EH (cell line): Measurements from ENCODE around the gene PCSK2.

Experiments
- DNase-seq: peaks from one replicate; pipeline ENCODE4 v3.0.0-alpha.2; 2015; ENCODE audit warnings: low read depth

PCSK2 gene

DNA sequence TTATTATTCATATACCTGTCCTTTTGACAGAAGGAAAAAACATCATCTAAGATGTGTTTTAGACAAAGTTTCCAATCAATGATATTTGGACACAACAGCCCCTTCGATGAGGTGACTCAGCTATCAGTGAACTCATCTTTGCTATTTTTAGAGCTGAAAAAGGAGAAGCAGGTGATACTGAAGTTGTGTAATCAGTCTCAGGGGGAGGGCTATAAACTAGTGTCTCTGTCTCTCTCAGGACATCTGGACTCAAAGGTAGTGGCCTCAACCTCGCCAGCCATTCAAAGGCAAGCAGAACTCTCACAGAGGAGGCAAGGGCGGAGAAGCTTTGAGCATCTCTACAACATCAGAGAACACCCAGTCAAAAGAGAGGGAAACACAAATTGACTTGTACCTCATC, 168.9 kb downstream of the PCSK2 start:
- DNase-seq = no peak

DNA sequence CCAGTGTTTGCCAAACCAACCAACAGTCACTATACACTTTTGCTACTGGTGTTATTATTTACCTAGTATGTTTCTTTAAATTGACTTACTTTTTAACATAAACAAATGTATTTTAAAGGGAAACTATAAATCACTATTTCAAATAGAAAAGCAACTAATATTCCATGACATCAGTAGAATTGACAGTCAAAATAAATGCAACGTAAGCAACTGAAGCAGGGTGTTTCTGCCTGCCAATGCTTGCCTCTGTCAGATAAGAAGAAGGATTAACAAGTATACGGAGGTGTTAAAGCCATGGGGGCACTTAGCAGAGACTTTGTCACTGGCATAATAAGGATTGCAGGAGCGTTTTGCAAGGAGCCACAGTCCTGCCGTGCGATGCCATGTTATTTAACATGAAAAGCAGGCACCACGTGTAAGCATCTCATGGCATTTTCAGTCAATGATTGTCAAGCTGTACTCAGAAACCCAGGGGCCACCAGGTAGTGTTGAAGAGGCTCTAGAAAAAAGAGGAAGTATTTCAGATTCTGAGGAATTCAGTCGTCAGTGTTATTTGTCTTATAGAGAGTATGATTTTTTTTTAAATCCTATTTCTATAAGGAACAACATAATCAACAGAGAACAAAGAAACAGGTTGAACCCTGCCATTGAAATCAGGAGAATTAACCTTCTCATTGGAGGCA, 172.6 kb downstream of the PCSK2 start:
- no peak for DNase-seq

DNA sequence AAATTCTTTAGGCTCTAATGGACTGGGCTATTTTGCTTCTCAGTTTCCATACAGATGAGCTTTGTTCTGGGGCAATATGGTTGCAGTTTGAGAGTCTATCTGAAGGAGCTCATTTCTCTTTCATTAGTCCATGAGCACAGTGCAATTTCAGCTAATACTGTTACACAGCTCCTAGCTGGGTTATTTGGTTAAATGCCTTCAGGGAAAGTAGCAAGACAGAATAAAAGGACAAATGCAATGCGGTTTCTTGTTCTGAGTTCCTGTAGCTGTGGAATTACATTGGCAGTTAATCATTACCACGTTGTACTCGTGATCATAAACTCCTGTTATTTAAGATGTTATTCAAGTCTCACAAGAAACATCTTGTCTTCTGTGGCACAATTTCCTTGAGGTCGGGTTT, 176.6 kb downstream of the PCSK2 start:
- no peak for DNase-seq

DNA sequence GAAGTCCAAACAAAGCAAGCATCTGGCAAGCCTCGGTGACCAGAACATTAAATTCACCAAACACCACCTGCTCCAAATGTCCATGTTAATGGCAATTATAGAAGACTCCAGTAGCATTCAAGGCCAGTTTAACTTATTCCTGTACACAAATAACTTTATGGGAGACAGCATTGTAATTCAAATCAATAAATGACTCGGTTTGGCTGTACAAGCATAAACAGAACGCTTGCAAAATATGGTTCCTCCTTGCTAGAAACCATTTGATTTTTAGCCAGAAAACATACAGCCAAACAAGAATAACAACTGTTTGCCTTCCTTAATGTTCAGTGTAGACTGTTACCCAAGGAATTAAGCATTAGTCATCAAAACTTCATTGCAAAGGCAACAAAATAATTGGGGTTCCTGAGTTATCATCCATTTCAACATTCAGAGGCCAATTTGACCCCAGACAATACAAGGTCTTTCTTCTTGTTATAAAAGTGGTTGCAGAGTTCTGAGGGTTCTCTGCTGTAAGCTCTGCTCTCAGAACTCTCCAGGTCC, 179.3 kb downstream of the PCSK2 start:
- DNase-seq = no peak

DNA sequence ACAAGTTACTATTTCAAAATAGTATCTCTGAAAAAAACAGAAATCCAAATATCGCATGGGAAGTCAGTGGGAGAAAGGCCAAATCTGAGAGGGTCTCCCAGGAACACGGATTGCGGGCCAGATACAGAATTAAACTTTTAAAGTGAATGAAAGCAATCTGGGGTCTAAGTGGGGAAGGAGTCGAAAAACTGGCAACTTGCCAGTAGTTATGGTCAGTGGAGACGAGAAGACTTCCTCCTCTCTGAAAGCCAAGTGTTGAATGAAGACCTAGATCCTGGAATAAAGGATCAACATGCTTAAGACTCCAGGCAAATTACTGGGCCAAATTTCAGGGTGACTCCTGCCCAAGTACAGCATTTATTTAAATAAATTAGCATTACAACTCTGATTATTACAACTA, 180.7 kb downstream of the PCSK2 start:
- no peak for DNase-seq

DNA sequence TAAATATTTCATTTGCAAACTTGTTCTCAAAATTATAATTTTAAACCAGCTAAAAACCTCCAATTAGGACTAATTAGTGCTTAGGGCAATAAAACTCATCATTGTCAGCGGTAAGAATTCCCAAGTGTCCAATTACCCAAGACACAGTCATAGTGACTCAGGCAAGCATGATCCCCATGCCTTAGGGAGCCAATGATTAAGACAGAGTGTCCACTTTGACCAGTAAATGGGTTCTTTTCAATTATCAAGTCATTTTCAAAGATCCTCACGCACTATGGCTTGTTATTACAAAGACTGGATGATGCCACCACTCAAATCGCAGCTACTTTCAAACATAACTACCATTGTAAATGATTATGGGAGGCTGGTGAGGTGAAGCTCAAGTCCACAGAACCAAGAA, 190.4 kb downstream of the PCSK2 start:
- DNase-seq = no peak

DNA sequence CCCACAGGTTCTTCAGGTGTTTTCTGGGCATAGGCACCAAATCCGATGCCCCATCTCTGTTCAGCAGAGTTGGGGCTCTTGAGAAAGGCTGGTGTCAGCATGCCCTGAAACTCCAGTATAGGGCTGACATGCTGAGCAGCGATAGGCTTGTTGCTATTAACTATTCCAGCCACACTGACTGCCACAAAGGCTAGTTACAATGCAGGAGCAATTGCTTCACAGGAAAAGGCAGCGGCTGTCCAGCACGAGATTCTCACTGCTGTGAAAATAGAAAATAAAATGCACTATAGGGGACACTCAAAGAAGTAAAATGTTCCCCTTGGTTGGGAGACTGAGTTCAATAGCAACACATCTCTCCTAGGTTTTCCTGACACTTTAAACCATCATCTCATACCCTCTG, 191.9 kb downstream of the PCSK2 start:
- DNase-seq = no peak

DNA sequence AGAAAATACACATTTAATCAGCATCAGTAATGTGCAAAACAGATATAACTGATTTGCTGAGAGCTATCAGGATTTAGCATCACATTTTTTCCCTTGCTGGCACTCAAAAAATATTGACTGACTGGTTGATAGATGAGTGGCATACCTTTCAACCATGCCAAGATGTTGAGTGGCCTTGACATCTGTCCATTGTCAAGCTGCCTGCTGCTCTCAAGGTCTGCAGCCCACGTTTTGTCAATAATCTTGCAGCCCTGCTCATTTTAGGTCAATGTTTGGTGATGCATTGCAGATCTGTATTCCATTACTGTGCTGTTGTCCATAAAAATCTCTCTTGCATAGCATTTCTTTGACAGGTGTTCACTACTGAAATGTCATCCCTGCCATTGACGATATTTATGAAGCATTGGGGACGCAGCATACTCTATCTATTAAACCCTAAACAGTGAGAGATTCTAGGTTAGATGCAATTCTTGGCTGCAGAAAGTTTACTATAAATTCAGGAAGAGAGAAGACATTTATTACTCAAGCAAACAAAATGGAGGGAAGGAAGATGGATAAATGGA, 192.7 kb downstream of the PCSK2 start:
- DNase-seq = no peak

DNA sequence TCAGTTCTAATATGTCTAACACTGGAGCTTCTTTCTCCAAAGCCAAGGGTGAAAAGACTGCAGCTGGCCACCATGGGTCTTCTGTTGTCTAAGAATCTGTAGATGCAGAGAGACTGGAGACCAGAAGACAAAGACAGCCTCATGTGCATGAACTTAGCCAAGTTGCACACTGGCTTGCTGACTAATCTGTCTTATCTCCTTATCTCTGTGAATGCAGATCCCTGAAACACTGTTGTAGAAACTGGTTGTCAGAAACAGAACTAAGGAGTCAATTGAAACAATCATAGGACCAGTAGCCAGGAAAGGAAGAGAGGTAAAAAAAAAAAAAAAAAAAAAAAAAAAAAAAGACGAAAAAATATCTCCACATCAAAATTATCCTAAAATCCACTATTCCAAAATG, 194.7 kb downstream of the PCSK2 start:
- peak; percentile 3 for DNase-seq

DNA sequence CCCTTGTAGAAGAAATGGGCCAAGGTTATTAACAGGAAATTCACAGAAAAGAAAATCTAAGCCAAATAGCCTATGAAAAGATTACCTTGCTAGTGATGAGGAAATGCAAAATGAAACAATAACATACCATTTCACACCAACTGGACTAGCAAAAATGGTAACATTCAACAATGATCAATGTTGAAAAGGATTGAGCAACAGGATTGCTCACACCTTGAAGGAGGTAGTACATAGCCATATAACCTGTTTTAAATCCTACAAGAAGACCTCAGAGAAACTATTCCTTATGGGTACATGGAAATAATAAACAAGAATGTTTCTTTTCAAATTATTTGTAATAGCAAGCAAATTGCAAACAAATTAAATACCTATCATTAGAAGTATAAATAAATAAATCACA, 196.9 kb downstream of the PCSK2 start:
- DNase-seq = no peak

DNA sequence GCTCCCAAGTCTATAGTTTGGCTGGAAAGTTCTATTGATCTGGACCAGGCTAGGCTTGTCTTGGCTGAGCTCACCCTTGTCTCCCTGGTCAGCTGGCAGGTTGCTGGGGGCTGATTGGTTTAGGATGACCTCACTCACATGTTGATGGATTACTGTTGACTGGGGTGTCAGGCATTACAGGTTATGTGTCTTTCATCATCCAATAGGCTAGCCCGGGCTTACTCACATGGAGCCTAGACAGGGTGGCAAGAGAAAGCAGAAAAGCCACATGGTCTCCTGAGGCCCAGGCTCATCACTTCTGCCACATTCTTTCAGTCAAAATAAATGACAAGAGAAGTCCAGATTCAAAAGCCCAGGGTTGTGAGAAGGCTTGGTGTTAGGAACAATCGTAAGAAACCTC, 200.8 kb downstream of the PCSK2 start:
- DNase-seq = no peak

DNA sequence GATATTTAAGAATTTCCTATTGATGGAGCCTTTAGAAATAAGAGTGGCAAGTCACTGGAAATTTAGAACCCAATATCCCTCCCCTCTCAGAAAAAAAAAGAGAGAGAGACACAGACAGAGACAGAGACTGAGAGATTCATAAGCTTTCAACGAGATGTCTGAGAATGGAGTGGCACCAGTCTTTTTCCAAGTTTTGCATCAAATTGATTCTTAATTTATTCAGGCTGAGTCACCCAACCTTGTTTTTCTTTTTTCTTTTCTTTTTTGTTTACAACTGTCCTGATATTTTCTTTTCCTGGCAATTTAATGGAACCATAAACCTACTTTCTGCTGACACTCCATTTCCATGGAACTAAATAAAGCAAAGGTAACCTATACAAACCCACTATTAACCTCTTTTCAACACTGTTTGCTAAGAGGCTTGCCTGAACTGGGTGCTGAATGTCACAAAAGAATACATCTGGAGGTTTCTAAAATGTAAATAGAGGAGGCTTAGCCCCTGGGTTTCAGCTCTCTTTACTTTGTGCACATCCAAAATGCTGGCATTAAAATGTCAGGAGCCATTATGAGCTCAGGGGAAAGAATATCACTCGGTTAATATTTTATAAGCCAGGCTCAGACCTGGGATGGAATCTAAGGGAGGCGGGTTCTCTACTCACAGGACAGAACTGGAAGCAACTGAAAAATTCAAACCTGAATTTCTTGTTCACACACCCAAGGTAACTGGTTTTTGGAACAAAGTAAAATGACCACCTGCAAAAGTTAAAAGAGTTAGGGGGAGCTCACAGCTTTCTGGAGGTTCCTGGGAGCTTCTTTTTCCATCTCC, 203.5 kb downstream of the PCSK2 start:
- no peak for DNase-seq

DNA sequence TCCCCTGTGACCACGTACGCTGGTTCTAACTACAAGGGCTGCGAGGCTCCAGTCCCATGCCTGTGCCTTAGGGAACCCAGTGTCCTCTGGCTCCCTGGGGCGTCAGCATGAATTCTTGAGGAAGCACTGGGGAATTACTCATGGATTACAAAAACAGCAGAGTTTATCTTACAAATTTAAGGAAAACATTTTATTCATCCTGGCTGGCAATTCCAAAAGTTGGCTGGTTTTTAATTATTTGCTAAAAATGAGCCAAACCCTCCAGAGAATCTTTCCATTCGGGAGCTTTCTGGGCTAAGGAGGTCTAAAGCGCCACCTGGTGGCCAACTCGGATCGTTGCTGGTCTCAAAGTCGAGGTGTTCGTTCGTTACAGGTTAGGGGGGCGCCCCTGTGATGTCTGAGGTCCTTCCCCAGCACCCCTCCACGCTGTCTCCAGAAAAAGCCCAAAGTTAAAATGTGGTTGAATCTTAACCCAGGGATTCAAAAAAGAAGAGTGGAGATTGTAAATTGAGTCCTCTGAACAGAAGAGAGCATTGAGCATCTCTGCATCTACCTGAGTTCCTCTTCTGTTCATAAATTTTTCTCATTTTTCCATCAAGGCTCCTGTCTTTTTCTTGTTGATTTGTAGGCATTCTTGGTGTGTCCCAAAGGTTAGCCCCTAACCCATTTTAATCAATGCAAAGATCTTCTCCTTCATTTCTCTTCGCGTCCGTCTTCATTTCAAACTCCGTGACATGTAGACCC, 205.0 kb downstream of the PCSK2 start:
- DNase-seq = peak; percentile 56

DNA sequence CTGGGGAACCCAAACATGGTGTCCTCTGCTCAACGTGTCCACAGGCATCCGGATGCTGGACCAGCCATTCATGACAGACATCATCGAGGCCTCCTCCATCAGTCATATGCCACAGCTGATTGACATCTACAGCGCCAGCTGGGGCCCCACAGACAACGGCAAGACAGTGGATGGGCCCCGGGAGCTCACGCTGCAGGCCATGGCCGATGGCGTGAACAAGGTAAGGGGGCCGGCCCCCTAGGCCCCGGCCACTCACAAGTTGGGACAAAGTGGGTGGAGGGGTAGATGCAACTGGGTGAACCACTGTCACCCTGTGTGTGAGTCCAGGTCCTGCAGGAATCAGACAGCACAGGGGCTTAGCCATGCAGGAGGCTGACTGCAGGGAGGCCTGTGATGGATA, 209.8 kb downstream of the PCSK2 start:
- no peak for DNase-seq

DNA sequence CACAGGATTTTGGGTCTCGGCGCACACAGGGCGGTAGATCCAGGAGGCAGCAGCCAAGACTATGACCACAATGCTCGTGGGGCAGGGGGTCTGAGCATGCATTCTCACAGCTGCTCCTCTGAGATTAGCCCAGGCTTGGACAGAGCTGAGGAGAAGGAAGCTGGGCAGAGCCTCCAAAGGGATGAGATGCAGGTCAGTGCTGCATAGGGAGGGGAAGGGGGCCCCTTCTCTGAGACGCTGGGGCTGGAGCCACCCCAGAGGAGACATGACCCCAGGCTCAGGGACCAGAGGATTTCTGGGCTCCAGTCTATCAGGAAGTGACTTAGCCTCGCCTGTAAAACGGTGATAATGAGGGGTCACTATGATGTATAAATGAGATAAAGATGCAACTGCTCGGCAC, 210.4 kb downstream of the PCSK2 start:
- no peak for DNase-seq

DNA sequence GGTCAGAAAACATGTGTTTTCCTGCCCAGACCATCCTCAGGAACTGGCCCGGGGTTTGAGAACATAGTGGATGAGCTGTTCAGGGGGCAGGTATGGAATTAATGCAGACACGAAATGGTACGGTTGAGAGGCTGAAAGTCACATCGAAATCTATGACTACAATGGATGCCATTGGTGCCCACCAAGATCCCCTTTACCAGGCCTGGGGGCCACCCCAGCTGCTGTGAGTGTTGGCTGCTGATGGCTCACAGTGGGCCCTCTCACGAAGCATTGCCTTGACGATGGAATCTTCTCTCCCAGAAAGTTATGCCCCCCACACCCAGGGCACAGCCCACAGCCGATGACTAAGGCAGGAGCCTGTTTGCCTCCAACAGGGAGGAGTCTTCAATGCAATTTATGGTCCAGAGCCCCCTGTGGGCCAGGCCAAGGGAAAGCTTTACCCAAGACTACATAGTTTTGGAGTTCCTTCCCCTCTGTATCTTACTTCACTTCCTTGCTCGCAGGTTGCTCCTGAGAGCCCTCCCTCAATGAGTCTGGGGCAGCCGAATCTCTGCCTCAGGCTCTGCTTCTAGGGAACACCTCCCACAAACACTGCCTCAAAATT, 211.7 kb downstream of the PCSK2 start:
- DNase-seq = no peak

DNA sequence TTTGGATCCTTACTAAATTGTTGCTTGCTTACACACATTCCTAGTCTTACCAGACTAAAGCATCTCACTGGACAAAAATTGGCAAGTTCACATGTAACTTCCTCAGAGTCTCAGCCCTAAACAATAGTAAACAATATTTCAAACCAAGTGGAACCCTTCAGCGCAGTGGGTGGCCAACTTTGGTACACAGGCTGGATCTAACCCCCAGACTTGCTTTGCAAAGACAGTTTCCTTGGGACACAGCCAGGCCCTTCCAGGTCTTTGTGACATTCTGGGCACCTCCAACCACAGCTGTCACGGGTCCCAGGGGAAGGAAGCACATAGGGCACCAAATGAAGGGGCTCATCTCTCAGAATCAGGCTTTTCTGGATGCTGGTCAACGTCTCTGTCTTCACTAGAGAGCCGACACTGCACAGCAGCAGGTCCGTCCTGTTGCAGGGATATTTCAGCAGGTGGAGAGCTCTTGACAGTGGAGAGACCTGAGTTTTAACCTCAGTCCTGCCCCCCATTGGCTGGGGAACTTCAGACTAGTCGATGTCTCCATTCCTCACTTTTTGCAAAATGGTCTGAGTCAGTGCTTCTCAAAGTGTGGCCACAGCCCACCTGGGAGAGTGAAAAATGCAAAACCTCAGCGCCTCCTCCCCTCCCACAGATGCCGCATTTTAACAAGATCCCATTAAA, 212.9 kb downstream of the PCSK2 start:
- DNase-seq = no peak

DNA sequence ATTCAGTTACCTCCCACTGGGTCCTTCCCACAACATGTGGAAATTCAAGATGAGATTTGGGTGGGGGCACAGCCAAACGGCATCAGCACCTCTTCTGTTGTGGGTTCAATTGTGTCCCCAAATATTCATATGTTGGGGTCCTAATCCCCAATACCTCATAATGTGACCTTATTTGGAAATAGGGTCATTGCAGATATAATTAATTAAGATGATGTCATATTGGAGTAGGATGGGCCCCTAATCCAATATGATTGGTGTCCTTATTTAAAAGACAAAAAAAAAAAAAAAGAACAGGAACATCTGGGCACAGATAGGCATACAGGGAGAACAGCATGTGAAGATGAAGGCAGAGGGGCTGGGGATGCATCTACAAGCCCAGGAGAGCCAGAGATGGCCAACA, 214.9 kb downstream of the PCSK2 start:
- DNase-seq = no peak

DNA sequence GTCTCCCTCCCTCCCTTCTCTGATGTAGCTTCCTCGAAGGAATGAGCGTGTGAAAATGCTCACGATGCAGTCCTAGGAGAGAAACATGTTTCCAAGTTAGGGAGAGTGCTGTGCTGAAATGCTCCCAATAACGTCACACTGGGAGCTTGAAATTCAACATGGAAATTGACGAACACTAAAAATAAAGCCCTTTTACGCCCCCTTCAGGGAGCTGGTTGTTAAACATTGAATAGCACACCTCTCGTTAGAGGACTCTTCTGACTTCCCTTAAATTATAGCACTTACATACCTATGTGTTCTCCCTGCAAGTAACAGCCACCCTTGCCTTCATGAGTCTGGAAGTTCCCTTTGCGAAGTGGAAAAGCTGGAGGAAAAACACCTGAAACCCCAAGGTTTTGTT, 215.7 kb downstream of the PCSK2 start:
- DNase-seq = no peak

DNA sequence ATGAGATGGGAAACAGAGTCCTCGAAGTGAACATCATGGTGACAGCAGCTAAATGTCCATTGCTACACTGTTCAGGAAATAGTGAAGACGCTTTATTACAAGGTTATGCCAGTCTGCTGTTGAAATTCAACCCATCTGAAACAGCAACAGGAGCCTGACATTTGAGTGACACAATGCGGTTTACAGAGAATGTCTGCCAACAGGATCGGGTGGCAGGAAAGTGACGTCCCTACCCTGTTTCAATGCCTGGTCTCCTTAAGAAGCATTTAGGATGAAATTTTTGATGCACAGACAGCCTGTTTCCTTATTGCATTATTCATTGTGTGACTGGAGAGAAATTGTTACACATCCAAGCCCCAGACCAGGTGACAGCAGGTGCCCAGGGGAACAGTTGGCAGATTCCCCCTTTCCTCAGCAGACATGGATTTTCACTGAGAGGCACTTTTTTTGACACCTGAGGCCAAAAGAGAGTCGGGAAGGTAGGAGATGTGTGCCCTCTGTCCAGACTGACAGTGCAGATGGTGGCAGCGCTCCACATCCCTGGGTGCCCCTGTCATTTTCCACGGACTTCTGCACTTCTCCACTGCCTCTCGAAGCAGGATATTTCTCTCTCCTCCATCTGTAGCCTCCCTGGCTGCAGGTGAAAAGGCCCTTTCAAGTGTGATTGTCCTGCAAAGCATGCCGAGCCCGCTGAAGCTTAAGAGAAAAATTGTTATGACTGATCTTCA, 216.5 kb downstream of the PCSK2 start:
- no peak for DNase-seq

DNA sequence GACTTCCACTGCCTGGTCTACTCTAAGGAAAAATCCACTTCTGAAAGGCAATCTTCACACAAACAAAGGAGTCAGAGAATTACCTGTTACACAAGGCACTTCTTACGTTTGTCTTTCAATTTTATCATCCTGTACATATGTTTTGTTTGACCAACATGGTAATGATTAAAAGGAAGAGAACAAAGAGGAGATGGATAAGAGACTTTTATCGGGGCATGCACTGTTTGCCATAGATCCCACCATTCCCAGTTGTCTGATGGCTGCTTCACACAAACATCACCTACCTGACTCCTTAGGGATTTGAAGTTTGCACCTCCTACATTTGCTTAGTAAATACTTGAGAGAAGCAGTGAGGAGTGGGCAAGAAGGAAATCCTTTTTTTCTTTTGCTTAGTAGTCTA, 217.3 kb downstream of the PCSK2 start:
- DNase-seq = no peak
